GM12864 (cell line): Measurements from ENCODE around the gene CHP1.
"Not testable (repeated sequence)": the region's sequence is repeated elsewhere in the genome, so short reads cannot be mapped to it uniquely, and the experiment has no call there.

ENCODE experiments used
- DNase-seq: peaks from one replicate; pipeline ENCODE4 v3.0.0-alpha.2; 2011; ENCODE audit warnings: low read depth
- H3K4me3 ChIP-seq: 2 replicates; pipeline ENCODE4 v1.5.1; 2011; ENCODE audit warnings: mild to moderate bottlenecking, low read depth, low read length, control low read depth
- CTCF ChIP-seq: IDR thresholded peaks from 2 replicates; pipeline ENCODE4 v1.5.1; 2011; ENCODE audit warnings: low read depth, mild to moderate bottlenecking, moderate library complexity, low read length, control low read depth, inconsistent platforms; ENCODE audit errors: missing control alignments

The CHP1 gene

GRCh38 chr15:41292521-41292920 lies 61.5 kb downstream of the CHP1 start:
- H3K4me3 ChIP-seq, result no peak overlapping the region
- no peak for DNase-seq
- TF ChIP-seq CTCF, result no peak

- not testable (repeated sequence) for DNase-seq, H3K4me3 ChIP-seq
These were observed 70.1 kb downstream of the CHP1 start for GRCh38 chr15:41301139-41301538.

- H3K4me3 ChIP-seq, result no peak overlapping the region
- DNase-seq, result no peak
- TF ChIP-seq CTCF, result no peak
These were observed 70.5 kb downstream of the CHP1 start for GRCh38 chr15:41301587-41301986.

GRCh38 chr15:41304149-41304770 lies 73.2 kb downstream of the CHP1 start:
- no peak for DNase-seq
- no peak for TF ChIP-seq CTCF
- H3K4me3 ChIP-seq, result no peak overlapping the region

GRCh38 chr15:41307679-41308078 lies 76.6 kb downstream of the CHP1 start:
- TF ChIP-seq CTCF, result no peak
- H3K4me3 ChIP-seq, result no peak overlapping the region
- no peak for DNase-seq

GRCh38 chr15:41309226-41309905 lies 78.3 kb downstream of the CHP1 start:
- no peak for TF ChIP-seq CTCF
- DNase-seq, result no peak
- H3K4me3 ChIP-seq, result no peak overlapping the region

- not testable (repeated sequence) for H3K4me3 ChIP-seq
These were observed 89.8 kb downstream of the CHP1 start for GRCh38 chr15:41320805-41321330.

GRCh38 chr15:41323611-41324010 lies 92.5 kb downstream of the CHP1 start:
- TF ChIP-seq CTCF, result no peak
- H3K4me3 ChIP-seq, result no peak overlapping the region
- no peak for DNase-seq

More at GRCh38 chr15:41320805-41321330, 89.8 kb downstream of the CHP1 start:
- DNase-seq, result not testable (repeated sequence)
